HEK293T (cell line): Measurements from ENCODE around the gene CACNA1C.

ENCODE experiments used
- ARNT ChIP-seq: fragments of 450-650 bp; IDR thresholded peaks from 2 replicates; pipeline ENCODE4 v1.6.1; 2017; ENCODE audit warnings: mild to moderate bottlenecking
- BHLHE40 ChIP-seq: fragments of 450-650 bp; IDR thresholded peaks from 2 replicates; pipeline ENCODE4 v1.6.1; 2016; ENCODE audit warnings: mild to moderate bottlenecking, moderate library complexity, borderline replicate concordance
- CTBP1 ChIP-seq: fragments of 450-650 bp; IDR thresholded peaks from 2 replicates; pipeline ENCODE4 v1.6.1; 2016; ENCODE audit warnings: borderline replicate concordance
- ELF4 ChIP-seq: fragments of 450-650 bp; IDR thresholded peaks from 2 replicates; pipeline ENCODE4 v1.6.1; 2017; ENCODE audit warnings: antibody characterized with exemption
- FOXA1 ChIP-seq: fragments of 450-650 bp; IDR thresholded peaks from 2 replicates; pipeline ENCODE4 v1.6.1; 2016; ENCODE audit warnings: mild to moderate bottlenecking
- FOXK2 ChIP-seq: fragments of 450-650 bp; IDR thresholded peaks from 2 replicates; pipeline ENCODE4 v1.6.1; 2016; ENCODE audit warnings: mild to moderate bottlenecking
- FOXM1 ChIP-seq: fragments of 450-650 bp; IDR thresholded peaks from 2 replicates; pipeline ENCODE4 v1.6.1; 2017; ENCODE audit warnings: mild to moderate bottlenecking, borderline replicate concordance
- LEF1 ChIP-seq: fragments of 450-650 bp; IDR thresholded peaks from 2 replicates; pipeline ENCODE4 v1.6.1; 2017; ENCODE audit warnings: mild to moderate bottlenecking, borderline replicate concordance
- NFRKB ChIP-seq: fragments of 450-650 bp; IDR thresholded peaks from 2 replicates; pipeline ENCODE4 v1.6.1; 2016; ENCODE audit warnings: mild to moderate bottlenecking, moderate library complexity
- SP1 ChIP-seq: fragments of 450-650 bp; IDR thresholded peaks from 2 replicates; pipeline ENCODE4 v1.6.1; 2017
- SUZ12 ChIP-seq: fragments of 450-650 bp; IDR thresholded peaks from 2 replicates; pipeline ENCODE4 v1.6.1; 2016; ENCODE audit warnings: mild to moderate bottlenecking
- TARDBP ChIP-seq: fragments of 450-650 bp; IDR thresholded peaks from 2 replicates; pipeline ENCODE4 v1.6.1; 2016
- ZNF384 ChIP-seq: fragments of 450-650 bp; IDR thresholded peaks from 2 replicates; pipeline ENCODE4 v1.6.1; 2016
- TF ChIP-seq, protein P1 (sequence below): fragments of 450-650 bp; IDR thresholded peaks from 2 replicates; pipeline ENCODE4 v1.6.1; 2016

GRCh38 chr12:2391740-2392331, 339.0 kb downstream of the CACNA1C start:
- TF ChIP-seq FOXK2: no peak
- no peak for TF ChIP-seq ARNT
- no peak for TF ChIP-seq ZNF384
- no peak for TF ChIP-seq FOXM1
- no peak for TF ChIP-seq SUZ12
- no peak for TF ChIP-seq SP1
- no peak for TF ChIP-seq CTBP1
- no peak for TF ChIP-seq ELF4
- no peak for TF ChIP-seq BHLHE40
- no peak for TF ChIP-seq NFRKB
- TF ChIP-seq, protein P1, sequence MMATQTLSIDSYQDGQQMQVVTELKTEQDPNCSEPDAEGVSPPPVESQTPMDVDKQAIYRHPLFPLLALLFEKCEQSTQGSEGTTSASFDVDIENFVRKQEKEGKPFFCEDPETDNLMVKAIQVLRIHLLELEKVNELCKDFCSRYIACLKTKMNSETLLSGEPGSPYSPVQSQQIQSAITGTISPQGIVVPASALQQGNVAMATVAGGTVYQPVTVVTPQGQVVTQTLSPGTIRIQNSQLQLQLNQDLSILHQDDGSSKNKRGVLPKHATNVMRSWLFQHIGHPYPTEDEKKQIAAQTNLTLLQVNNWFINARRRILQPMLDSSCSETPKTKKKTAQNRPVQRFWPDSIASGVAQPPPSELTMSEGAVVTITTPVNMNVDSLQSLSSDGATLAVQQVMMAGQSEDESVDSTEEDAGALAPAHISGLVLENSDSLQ: no peak
- TF ChIP-seq FOXA1: no peak
- no peak for TF ChIP-seq TARDBP
- no peak for TF ChIP-seq LEF1
